Activated B cell treated with CpG ODN at 0.5 μM for 24 hours (primary cell): ENCODE data around the gene DOK1. TPM values are rescaled to one million over a fixed set of nuclear protein-coding genes. Genes with fewer than 3 reads are reported as not detected.
A peak's percentile ranks its signal among the peaks of the same experiment; 100 is the strongest.

ENCODE experiments used
- ATAC-seq: fragments of 200-7000 bp; cut with Tn5 transposase; one replicate; pipeline ENCODE4 v1.10.0; 2021; ENCODE audit warnings: low read depth, mild to moderate bottlenecking, moderate library complexity
- CTCF ChIA-PET: fragments of 350-600 bp; sonication (Branson Sonifier 250); formaldehyde crosslinking; loops from one replicate; lab custom pipeline; 2021; ENCODE audit warnings: antibody characterized with exemption; lab: Charles Lee
- POLR2A ChIA-PET: fragments of 350-600 bp; sonication (Branson Sonifier 250); formaldehyde crosslinking; loops from one replicate; lab custom pipeline; 2021; ENCODE audit warnings: antibody characterized with exemption; lab: Charles Lee
- DNase-seq: peaks from one replicate; pipeline ENCODE4 v3.0.0; 2022
- H3K27ac Mint-ChIP-seq: one replicate; pipeline ENCODE4 v1.8.0; 2020; ENCODE audit warnings: mixed read lengths
- H3K27me3 Mint-ChIP-seq: one replicate; pipeline ENCODE4 v1.8.0; 2021; ENCODE audit warnings: mixed read lengths
- H3K36me3 Mint-ChIP-seq: one replicate; pipeline ENCODE4 v1.8.0; 2021; ENCODE audit warnings: low read depth, mixed read lengths
- H3K4me1 Mint-ChIP-seq: one replicate; pipeline ENCODE4 v1.8.0; 2021; ENCODE audit warnings: mixed read lengths
- H3K4me3 Mint-ChIP-seq: one replicate; pipeline ENCODE4 v1.8.0; 2020; ENCODE audit warnings: mild to moderate bottlenecking, mixed read lengths
- H3K9me3 Mint-ChIP-seq: one replicate; pipeline ENCODE4 v1.8.0; 2020; ENCODE audit warnings: mixed read lengths
- CTCF ChIP-seq: fragments of 200-600 bp; IDR thresholded peaks from one replicate; pipeline ENCODE4 v1.8.0; 2022; ENCODE audit warnings: antibody characterized with exemption, mild to moderate bottlenecking
- intact Hi-C: fragments of 100-400 bp; cut with micrococcal nuclease; formaldehyde crosslinking; loops from one replicate; pipeline ENCODE4 v1.15.1; 2024
- total RNA-seq: library from RNA; stranded (reverse); gene quantifications from 2 replicates; pipeline ENCODE4 v1.2.3, GENCODE V29; 2022

The DOK1 gene
- total RNA-seq, 1 donor from 2014 or later = 33.8 TPM

DNA sequence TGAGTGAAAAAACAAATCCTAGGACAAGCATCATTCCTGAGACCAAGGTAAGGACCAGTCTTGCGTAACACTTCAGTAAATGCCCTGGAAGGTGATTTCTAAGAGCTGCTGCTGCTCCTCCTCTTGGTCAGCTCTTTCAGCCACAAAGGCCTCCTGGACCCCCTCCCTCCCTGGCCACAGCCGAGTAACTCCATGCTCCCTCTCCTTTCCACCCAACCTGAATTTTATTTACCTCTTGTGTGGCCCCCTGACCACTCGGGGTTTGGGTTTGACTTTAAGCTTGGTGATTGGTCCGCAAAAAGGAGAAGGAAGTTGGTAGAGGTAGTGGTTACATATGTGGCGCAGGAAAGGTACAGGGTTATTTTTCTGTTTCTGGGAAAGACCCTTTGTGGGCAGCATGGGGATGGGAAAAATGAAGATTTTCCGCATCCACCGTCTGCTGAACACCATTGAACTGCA lies 15.6 kb upstream of the DOK1 start:
- Mint-ChIP-seq H3K27ac (peak overlapping the region; percentile 89), H3K27me3 (no peaks in the 10 kb centered on the region), H3K9me3 (peaks cover 2% of the 10 kb centered on the region), H3K4me1 (peaks cover 31% of the 10 kb centered on the region), H3K36me3 (peaks cover 1% of the 10 kb centered on the region), H3K4me3 (peak overlapping the region; percentile 81)
- ATAC-seq (peak; percentile 77), DNase-seq (no peak)
- intact Hi-C loops = loop anchor here (1.0 kb wide), 1 partner anchor 10 kb away; the partner anchor contains the start of genes AUP1 and HTRA2
- TF ChIP-seq CTCF = no peak
- CTCF ChIA-PET = interaction anchor here (0.5 to 1.9 kb wide), 4 partner anchors 8 to 49 kb away, joined by 3 to 6 read pairs (median 4); partner anchors contain the start of genes AUP1, HTRA2 and PCGF1
- POLR2A ChIA-PET = interaction anchor here (0.6 to 2.3 kb wide), 14 partner anchors 9 to 361 kb away, joined by 3 to 26 read pairs (median 5); partner anchors contain the start of genes AUP1, C2orf81, CCDC142 and HTRA2

DNA sequence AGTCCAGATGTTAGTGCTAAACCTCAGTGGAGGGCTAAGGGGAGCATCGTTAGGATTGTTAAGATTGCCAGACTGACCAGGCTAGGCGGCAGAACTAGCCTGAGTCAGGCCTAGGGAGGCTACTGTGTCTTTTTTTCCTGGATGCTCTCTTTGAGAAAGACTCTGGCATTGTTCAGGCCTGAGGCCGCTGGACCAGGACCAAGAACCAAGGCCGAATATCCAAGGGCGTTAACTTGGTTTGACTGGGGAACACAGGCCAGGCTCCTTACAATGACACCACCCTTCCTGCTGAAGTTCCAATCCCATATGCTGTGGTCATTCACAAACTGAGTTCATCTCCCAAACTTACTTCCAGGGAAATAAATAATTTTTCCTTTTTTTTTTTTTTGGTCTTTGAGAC lies 14.2 kb upstream of the DOK1 start:
- no peak overlapping the region for H3K27ac Mint-ChIP-seq
- CTCF ChIA-PET = interaction anchor here (1.9 kb wide), 1 partner anchor 33 kb away, joined by 5 read pairs; the partner anchor contains the start of gene PCGF1
- H3K4me3 Mint-ChIP-seq = no peak overlapping the region
- no peaks in the 10 kb centered on the region for H3K27me3 Mint-ChIP-seq
- DNase-seq = no peak
- H3K36me3 Mint-ChIP-seq = no peaks in the 10 kb centered on the region
- peaks cover 31% of the 10 kb centered on the region for H3K4me1 Mint-ChIP-seq
- TF ChIP-seq CTCF = no peak
- intact Hi-C loops = no loop called here
- H3K9me3 Mint-ChIP-seq = peaks cover 2% of the 10 kb centered on the region
- POLR2A ChIA-PET = interaction anchor here (0.9 to 2.3 kb wide), 4 partner anchors 12 to 33 kb away, joined by 3 to 20 read pairs (median 8); partner anchors contain the start of genes LOXL3 and PCGF1
- ATAC-seq = no peak

- TF ChIP-seq CTCF = no peak
- Mint-ChIP-seq H3K27me3 (peaks cover 6% of the 10 kb centered on the region), H3K4me3 (no peak overlapping the region), H3K9me3 (peaks cover 2% of the 10 kb centered on the region), H3K36me3 (no peaks in the 10 kb centered on the region), H3K27ac (no peak overlapping the region), H3K4me1 (peaks cover 23% of the 10 kb centered on the region)
- ChIA-PET CTCF (interaction anchor here (2.7 kb wide), 1 partner anchor 60 kb away, joined by 14 read pairs; the partner anchor contains the start of genes CCDC142 and TTC31), POLR2A (interaction anchor here (0.7 to 0.9 kb wide), 2 partner anchors 12 to 40 kb away, joined by 3 to 9 read pairs; no protein-coding TSS in a partner anchor)
- DNase-seq (no peak), ATAC-seq (no peak)
- intact Hi-C loops = no loop called here
These were observed 11.5 kb upstream of the DOK1 start for GRCh38 chr2:74542978-74543377.

- no peak for TF ChIP-seq CTCF
- H3K27me3 Mint-ChIP-seq = peaks cover 14% of the 10 kb centered on the region
- peaks cover 19% of the 10 kb centered on the region for H3K4me1 Mint-ChIP-seq
- H3K9me3 Mint-ChIP-seq = no peaks in the 10 kb centered on the region
- CTCF ChIA-PET = interaction anchor here (1.1 to 2.7 kb wide), 9 partner anchors 15 to 62 kb away, joined by 3 to 14 read pairs (median 5); partner anchors contain the start of genes CCDC142, PCGF1 and TTC31
- no peak overlapping the region for H3K4me3 Mint-ChIP-seq
- POLR2A ChIA-PET = interaction anchor here (0.8 to 1.1 kb wide), 3 partner anchors 13 to 62 kb away, joined by 3 to 4 read pairs (median 3); partner anchors contain the start of genes CCDC142 and TTC31
- intact Hi-C loops = loop anchor here (1.0 kb wide), 1 partner anchor 61 kb away; the partner anchor contains the start of gene TTC31
- no peak for ATAC-seq
- no peak overlapping the region for H3K27ac Mint-ChIP-seq
- no peak for DNase-seq
- H3K36me3 Mint-ChIP-seq = no peaks in the 10 kb centered on the region
These were observed 9.9 kb upstream of the DOK1 start for GRCh38 chr2:74544634-74545033.

GRCh38 chr2:74546004-74546403 lies 8.5 kb upstream of the DOK1 start:
- peaks cover 19% of the 10 kb centered on the region for H3K27me3 Mint-ChIP-seq
- intact Hi-C loops = no loop called here

More at GRCh38 chr2:74546004-74546403, 8.5 kb upstream of the DOK1 start:
- Mint-ChIP-seq H3K9me3 (no peaks in the 10 kb centered on the region), H3K36me3 (no peaks in the 10 kb centered on the region), H3K27ac (no peak overlapping the region), H3K4me1 (peaks cover 13% of the 10 kb centered on the region), H3K4me3 (no peak overlapping the region)
- ChIA-PET POLR2A (no interaction called here), CTCF (interaction anchor here (1.4 to 2.4 kb wide), 3 partner anchors 39 to 50 kb away, joined by 3 to 8 read pairs (median 5); partner anchors contain the start of gene PCGF1)
- DNase-seq (no peak), ATAC-seq (no peak)
- TF ChIP-seq CTCF = no peak
